ENCODE results near the gene RBM10.

Gene RBM10

DNA sequence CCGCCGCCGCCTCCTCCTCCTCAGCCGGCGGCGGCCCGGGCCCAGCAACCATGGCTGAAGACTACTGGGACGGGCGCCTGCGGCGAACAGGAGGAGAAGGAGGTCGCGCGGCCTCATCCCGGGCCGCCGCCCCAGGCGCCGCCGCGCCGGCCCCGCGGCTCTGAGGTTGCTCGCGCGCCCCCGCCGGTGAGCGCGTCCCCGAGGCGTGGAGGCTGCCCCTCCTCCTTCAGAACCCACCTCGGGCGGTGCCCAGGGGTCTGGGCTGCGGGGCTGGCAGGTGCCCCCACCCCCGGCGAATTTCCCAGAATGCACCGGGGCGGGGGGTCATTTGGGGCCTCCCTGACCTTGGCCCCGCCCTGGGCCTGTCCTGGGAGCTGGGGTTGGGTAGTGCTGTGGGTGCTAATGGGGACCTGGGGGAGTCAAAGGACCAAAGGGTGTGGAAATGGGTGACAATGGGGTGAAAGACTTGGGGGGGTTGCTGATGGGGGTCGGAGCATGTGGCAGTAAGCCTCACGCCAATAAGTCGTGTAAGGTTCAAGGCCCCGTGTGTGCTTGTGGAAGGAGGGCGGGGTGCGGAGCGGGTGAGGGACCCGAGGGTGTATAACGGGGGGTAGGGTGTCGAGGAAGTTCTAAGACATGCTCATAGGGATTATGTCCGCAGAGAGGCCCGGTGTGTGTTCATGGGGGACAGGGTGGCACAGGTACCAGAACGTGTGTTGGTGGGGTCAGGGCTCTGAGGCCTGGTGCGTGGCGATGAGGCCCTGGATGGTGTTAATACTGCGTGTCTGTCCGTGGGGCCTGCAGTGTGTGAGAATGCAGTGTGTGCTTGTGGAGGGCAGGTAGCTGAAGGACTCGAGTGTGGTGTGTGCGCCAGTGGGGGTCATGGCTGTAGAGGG lies 74.1 kb downstream of the RBM10 start:
- DNase-seq, result no peak

DNA sequence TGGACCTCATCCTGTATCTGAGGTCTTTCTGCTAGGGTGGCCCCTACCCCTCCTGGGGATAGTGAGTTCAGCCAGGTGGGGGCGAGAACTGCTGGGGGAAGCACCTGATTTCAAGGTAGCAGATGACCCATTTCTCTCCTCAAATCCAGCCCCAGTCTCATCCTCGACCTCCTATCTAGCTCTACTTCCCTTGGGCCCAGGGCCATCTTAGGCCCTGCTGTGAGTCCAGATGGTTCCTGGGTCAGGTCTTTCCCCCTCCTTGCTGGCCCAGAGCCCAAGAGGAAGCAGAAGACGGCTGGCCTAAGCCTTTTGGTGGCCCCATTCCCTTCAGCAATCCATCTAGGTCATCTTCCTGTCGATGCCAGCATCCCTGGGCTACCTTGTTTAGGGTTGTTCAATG lies 76.7 kb downstream of the RBM10 start:
- no peak for DNase-seq

GRCh38 chrX:47222751-47223350 lies 77.8 kb downstream of the RBM10 start:
- no peak for DNase-seq

GRCh38 chrX:47223476-47224250 lies 78.6 kb downstream of the RBM10 start:
- no peak for DNase-seq

GRCh38 chrX:47224266-47224895 lies 79.4 kb downstream of the RBM10 start:
- DNase-seq, result no peak

GRCh38 chrX:47224896-47225290 lies 79.9 kb downstream of the RBM10 start:
- DNase-seq, result no peak

- no peak for DNase-seq
Observed at GRCh38 chrX:47226071-47226470, 81.0 kb downstream of the RBM10 start.

GRCh38 chrX:47226531-47227333 lies 81.7 kb downstream of the RBM10 start:
- DNase-seq, result no peak

GRCh38 chrX:47227334-47227583 lies 82.2 kb downstream of the RBM10 start:
- no peak for DNase-seq

DNA sequence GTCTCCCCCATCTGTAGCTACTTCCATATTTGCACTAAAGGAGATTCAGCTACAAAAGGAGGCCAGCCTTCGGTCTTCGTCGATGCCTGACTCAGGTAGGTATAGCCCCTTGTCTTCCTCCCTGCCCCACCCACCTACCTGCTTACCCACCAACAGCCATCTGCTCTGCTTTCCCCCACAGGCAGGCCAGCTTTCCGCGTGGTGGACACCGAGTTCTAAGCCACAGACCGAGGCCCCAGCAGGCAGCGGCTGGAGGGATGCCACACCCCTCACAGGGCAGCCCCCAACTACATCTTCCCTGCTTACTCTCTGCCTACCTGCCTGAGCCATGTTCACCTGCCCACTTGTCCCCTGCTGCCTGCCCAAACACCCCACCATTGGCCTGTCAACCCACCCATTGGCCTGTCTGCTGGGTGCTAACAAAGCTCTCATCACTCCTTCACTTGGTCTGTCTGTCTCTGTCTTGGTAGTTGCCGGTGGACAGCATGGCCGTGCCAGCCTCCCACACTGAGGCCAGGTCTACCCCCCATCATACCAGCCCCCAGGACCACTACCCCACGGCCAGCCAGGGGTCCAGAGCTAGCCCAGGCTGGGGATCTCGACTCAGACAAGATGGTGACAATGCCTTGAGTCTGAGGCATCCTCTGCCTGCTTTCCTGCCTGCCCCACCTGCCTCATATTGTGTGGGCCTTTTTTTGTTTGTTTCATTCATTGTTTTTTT lies 83.7 kb downstream of the RBM10 start:
- no peak for DNase-seq

DNA sequence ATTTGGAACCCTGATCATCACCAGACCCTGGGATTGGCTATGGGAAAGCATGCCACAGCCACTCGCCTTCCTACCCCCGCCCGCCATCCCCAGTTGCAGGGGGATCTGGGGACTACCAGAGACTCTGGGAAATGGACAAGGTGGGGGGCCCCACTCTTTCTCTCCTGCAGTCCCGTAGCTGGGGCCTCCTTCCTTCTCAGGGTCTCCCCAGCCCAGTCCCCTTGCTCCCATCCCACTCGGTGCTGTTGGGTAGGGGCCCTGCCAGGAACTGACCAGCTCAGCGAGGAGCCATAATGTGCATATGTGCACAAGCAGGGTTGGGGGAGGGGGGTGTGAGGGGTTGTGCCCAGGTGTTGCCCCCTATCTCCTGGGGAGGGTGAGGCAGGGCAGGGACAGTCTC lies 84.4 kb downstream of the RBM10 start:
- no peak for DNase-seq

DNA sequence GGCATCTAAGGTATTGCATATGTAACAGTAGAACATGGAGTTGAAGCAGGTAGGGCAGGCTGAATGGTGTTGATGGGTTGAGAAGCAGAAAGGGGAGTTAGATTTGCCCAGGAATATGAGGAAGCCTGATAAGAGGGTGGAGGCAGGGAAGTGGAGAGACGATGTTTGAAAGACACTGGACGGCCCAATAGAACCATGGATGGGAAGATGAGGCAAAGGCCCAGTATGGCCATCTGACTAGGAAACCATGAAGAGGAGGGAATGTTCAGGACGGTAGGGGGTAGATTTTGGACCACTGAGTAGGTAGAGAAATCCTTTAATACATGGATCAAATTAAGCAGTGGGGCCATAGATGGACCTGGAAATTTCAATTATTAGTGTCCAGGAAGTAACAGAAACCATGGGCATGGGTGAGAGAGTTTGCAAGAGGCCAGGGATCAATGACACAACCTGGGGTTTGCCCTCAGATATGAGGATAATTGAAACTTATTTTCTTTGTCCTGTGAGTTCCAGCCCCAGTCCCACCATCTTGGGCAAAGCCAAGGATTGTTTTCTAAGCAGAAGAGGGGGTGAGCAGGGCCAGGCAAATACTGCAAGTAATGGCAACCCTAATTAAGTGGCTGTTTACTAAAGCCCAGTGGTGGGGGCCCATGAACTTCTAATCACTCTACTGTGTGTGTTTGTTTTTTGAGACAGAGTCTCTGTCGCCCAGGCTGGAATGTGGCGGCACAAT lies 85.3 kb downstream of the RBM10 start:
- DNase-seq, result no peak

DNA sequence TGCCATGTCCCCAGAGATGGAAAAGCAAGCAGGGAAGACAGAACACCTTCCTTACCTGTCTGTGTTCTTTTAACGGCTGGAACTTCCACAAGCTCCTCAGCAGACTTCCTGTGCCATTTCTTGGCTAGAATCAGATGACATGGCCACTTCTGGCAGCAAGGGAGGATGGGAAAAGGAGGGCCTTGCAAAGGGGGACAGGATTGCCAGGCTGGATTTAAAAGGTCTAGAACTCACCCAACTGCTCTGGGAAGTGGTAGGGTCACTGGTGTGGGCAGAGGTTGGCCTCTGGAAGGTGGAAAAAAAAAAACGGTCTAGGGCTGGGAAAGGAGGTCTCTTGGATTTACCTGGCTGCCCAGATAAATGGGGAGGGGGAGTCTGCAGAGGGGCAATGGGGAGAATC lies 86.1 kb downstream of the RBM10 start:
- no peak for DNase-seq

DNA sequence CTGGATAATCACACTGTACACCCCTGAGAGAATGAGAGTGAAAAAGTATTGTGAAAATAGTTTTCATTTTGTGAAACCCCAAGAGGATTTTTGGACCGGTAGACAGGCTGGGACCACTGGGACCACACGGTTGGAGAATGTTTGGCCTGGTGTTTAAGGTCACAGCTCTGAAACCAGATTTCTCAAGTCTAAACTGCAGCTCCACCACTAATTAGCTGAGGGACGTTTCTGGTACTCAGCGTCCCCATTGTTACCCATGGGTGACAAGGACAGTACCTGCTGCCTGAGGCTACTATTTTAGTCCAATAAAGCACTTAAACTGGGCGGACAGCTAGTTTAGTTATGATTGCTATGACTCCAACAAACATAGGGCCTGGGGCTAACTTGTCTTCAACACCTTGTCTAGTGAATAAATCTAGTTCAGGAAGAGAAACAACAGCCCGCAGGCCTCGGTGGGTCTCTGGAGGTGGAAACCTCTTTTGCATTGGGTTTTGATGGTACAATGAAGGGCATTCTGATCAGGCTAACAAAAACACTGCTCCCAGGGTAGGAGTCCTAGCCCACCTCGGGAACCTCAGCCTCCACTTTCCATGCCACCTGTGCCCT lies 87.3 kb downstream of the RBM10 start:
- DNase-seq, result no peak

- peak; percentile 83 for DNase-seq
Observed at GRCh38 chrX:47232803-47233332, 87.8 kb downstream of the RBM10 start, which contains the start of gene USP11. Gene USP11, plus strand, starts transcription at chrX:47233009. Its CDS starts 35 bp downstream, at chrX:47233044.

- peak; percentile 95 for DNase-seq
Observed at GRCh38 chrX:47233333-47234113, 88.5 kb downstream of the RBM10 start.

DNA sequence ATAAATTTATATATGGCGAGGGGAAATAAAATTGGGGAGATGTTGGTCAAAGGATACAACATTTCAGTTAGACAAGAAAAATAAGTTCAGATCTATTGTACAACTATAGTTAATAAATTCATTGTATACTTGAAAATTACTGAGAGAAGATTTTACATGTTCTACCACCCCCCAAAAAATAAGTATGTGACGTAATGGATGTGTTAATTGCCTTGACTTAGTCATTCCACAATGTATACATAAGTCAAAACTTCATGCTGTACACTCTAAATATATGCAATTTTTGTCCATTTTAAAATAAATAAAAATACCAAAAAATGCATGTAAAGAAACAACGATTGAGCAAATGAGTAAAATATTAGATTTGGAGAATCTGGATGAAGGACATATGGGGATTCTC lies 89.6 kb downstream of the RBM10 start:
- DNase-seq, result no peak

DNA sequence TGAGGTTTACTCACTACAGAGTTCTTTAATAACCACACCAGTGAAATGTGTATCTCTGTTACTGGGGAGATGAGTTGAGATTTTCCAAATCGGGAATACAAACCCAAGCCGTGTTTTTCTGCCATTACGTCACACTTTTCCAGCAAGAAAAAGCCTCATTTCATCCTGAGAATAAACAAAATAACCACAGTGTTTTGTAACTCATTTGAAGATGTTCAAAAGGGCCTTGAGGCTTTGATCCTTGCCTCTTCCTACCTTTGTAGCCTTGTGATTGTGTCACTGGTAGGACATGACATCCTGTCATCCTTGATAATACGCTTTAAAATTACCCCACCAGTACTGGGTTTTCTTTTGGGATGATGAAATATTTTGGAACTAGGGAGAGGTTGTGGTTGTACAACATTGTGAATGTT lies 90.7 kb downstream of the RBM10 start:
- no peak for DNase-seq
